ENCODE data around the gene FNDC5. TPM values are rescaled to one million over a fixed set of nuclear protein-coding genes. Genes with fewer than 3 reads are reported as not detected.

FNDC5 gene
- total and polyA plus RNA-seq, 2 experiments from 2014 or later, result 0.33 TPM; not detected in 1

DNA sequence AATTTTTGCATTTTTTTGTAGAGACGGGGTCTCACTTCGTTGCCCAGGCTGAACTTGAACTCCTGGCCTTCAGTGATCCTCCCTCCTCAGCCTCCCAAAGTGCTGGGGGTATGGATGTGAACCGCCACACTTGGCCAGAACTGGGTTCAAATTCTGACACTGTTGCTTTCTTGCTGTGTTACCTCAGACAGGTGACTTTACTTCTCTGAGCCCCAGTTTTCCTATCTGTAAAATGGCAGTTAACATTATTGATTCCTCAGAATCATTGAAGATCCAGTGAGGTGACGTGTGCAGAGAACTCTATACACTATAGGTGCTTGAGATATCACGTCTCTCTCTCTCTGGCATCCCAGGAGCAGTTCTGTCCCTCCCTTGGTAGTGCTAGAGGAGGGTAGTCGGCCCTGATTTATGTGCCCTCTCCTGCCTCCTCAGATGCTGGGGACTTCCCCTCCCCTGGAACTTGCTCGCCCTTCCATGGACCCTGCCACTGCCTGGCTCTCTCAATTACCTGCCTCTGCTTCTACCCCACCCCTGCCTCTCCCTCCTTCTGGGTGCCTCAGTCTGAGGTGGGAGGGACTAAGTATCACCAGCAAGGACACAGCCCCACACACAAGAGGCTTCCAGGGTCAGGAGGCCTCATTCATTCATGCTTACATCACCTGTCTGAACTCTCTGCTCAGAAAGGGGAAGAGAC, 12.8 kb upstream of the FNDC5 start:
- no peak overlapping the region for H3K27ac ChIP-seq
- H2AFZ ChIP-seq, result no peak overlapping the region
- peaks cover 16% of the 10 kb centered on the region; the same call in 1 of the 2 replicates for H3K27me3 ChIP-seq (replicated peaks; ENCODE audit: insufficient read depth)
- H3K36me3 ChIP-seq (ENCODE audit: low read depth), result no peaks in the 10 kb centered on the region
- 70 to 72% methylated on average over 7 of the region's 7 CpGs for WGBS, 2 experiments (ENCODE audit: low coverage in 1 of 2, low lambda C conversion rate in 2 of 2, missing lambda C conversion rate in 2 of 2)
- H3K4me2 ChIP-seq (ENCODE audit: unreplicated experiment), result no peak overlapping the region
- TF ChIP-seq EZH2phosphoT487 (IDR thresholded peaks at IDR 0.05; ENCODE audit: insufficient read depth, low read depth), result no peak
- no peak for TF ChIP-seq EZH2 (IDR thresholded peaks at IDR 0.05; ENCODE audit: insufficient read depth, poor library complexity, severe bottlenecking)
- H3K9ac ChIP-seq, result no peak overlapping the region
- no peaks in the 10 kb centered on the region for H3K4me1 ChIP-seq (ENCODE audit: insufficient read depth)
- H3K9me2 ChIP-seq (ENCODE audit: insufficient read depth), result no peaks in the 10 kb centered on the region
- no peaks in the 10 kb centered on the region for H4K20me1 ChIP-seq (ENCODE audit: insufficient read depth)
- H3K4me3 ChIP-seq, result no peak overlapping the region
- in situ Hi-C loops (cut with MboI), result no loop called here
- H3F3A ChIP-seq (ENCODE audit: insufficient read depth), result no peaks in the 10 kb centered on the region
- no peaks in the 10 kb centered on the region for H3K79me2 ChIP-seq (ENCODE audit: insufficient read depth)
- DNase-seq, result no peak
- no peaks in the 10 kb centered on the region for H3K9me3 ChIP-seq (ENCODE audit: low read depth)

DNA sequence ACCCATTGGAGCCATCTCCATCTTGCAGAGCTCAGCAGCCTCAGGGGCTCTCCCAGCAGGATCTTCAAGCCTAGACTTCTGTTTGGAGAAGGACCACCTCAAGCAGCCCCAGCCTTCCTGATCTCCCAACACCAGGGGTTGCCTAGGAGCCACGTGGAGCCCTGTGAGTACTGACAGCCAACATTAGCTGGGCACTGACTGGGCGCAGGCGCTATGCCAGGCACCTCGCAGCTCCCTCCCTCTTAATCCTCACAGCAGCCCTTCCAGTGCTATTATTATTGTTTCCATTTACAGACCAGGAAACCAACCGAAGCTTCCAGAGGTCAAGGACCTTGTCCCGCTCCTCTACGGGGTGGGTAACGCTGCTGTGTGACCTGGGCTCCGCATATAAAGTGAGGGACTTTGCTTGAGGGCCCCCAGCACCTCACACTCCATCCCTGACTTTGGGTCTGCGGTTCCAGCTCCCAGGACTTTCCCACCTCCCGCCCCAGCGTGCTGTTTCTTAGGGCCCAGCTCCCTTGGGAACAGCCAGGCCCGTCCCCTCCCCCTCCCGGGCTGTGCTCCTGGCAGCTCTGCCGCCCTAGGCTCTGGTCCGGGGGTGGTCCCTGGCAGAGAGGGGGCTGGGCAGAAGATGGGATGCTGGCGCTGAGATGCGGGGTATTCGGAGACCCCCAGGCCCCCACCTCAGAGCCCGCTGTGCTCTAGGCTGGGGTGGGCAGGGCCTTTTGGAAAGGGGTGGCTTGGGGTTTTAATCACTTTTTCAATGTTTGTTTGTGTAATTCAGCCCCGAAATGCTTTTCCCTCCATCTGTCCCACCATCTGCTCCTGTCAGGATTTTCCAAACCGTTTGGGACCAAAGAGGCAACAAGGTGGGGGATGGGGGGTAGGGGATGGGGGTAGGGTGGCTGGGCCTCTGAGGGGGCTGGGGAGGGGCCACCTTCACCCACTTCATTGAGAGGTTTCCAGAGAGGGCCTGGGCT, 11.4 kb upstream of the FNDC5 start:
- in situ Hi-C loops (cut with MboI), result no loop called here
- Histone ChIP-seq H3K9me3 (ENCODE audit: low read depth) (no peaks in the 10 kb centered on the region), H3K4me1 (ENCODE audit: insufficient read depth) (no peaks in the 10 kb centered on the region), H3K27me3 (replicated peaks; ENCODE audit: insufficient read depth) (peaks cover 16% of the 10 kb centered on the region; the same call in 1 of the 2 replicates), H4K20me1 (ENCODE audit: insufficient read depth) (no peaks in the 10 kb centered on the region), H3K4me2 (ENCODE audit: unreplicated experiment) (no peak overlapping the region), H3K27ac (no peak overlapping the region), H3K9me2 (ENCODE audit: insufficient read depth) (no peaks in the 10 kb centered on the region), H3K4me3 (no peak overlapping the region), H2AFZ (no peak overlapping the region), H3F3A (ENCODE audit: insufficient read depth) (no peaks in the 10 kb centered on the region), H3K36me3 (ENCODE audit: low read depth) (no peaks in the 10 kb centered on the region), H3K9ac (no peak overlapping the region), H3K79me2 (ENCODE audit: insufficient read depth) (no peaks in the 10 kb centered on the region)
- WGBS, 2 experiments (ENCODE audit: low coverage in 1 of 2, low lambda C conversion rate in 2 of 2, missing lambda C conversion rate in 2 of 2), result 33 to 38% methylated on average over 19 to 22 of the region's 22 CpGs
- no peak for TF ChIP-seq EZH2phosphoT487 (IDR thresholded peaks at IDR 0.05; ENCODE audit: insufficient read depth, low read depth)
- TF ChIP-seq EZH2 (IDR thresholded peaks at IDR 0.05; ENCODE audit: insufficient read depth, poor library complexity, severe bottlenecking), result no peak
- no peak for DNase-seq

DNA sequence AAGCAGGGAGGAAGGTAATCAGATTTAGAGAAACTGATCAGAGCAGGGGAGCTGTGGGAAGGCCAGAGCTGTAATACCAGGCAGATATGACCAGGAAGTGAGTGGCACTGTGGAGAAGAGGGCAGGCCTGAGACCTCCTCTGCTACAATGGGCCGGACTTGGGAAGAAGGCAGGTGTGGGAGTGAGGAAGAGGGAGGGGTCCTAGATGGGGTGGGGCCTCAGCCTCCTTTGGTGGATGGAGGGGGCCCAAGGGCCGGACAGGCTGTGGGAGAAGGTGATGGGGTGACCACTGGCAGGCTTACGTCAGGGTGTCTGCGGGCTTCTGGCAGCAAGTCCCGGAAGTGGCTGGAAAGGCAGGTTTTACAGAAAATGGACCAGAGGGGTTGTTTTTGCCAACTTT, 10.6 kb upstream of the FNDC5 start:
- WGBS, 2 experiments (ENCODE audit: low coverage in 1 of 2, low lambda C conversion rate in 2 of 2, missing lambda C conversion rate in 2 of 2), result 86 to 87% methylated on average over 5 of the region's 5 CpGs
- H3K4me3 ChIP-seq, result no peak overlapping the region
- H3K27ac ChIP-seq, result no peak overlapping the region
- no peak overlapping the region for H2AFZ ChIP-seq
- H3K27me3 ChIP-seq (replicated peaks; ENCODE audit: insufficient read depth), result peaks cover 16% of the 10 kb centered on the region; the same call in 1 of the 2 replicates
- no peak overlapping the region for H3K4me2 ChIP-seq (ENCODE audit: unreplicated experiment)
- H3K4me1 ChIP-seq (ENCODE audit: insufficient read depth), result no peaks in the 10 kb centered on the region
- H3K36me3 ChIP-seq (ENCODE audit: low read depth), result no peaks in the 10 kb centered on the region
- TF ChIP-seq EZH2phosphoT487 (IDR thresholded peaks at IDR 0.05; ENCODE audit: insufficient read depth, low read depth), result no peak
- no peak for TF ChIP-seq EZH2 (IDR thresholded peaks at IDR 0.05; ENCODE audit: insufficient read depth, poor library complexity, severe bottlenecking)
- H3K9me2 ChIP-seq (ENCODE audit: insufficient read depth), result no peaks in the 10 kb centered on the region
- no peak overlapping the region for H3K9ac ChIP-seq
- in situ Hi-C loops (cut with MboI), result no loop called here
- H4K20me1 ChIP-seq (ENCODE audit: insufficient read depth), result no peaks in the 10 kb centered on the region
- no peak for DNase-seq
- H3K79me2 ChIP-seq (ENCODE audit: insufficient read depth), result no peaks in the 10 kb centered on the region
- no peaks in the 10 kb centered on the region for H3K9me3 ChIP-seq (ENCODE audit: low read depth)
- H3F3A ChIP-seq (ENCODE audit: insufficient read depth), result no peaks in the 10 kb centered on the region

DNA sequence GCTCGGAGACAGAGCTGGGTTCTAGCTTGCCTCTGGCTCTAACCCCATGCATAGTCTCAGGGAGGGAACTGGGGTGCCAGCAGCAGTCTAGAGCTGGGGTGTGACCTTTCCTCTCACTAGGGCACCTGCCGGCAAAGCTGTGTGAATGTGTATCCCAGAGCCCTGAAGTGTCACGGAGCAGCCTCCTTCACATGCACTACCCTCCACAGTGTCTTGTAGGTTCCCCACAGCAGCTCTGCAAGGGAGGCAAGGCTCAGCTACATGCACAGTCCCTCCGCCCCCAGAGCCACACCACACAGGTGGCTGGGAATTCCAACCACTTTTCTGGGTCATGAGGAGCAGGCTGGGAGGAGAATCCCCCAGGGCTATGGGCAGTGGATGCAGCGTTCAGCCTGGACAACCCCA, 7.9 kb upstream of the FNDC5 start:
- TF ChIP-seq EZH2 (IDR thresholded peaks at IDR 0.05; ENCODE audit: insufficient read depth, poor library complexity, severe bottlenecking) (no peak), EZH2phosphoT487 (IDR thresholded peaks at IDR 0.05; ENCODE audit: insufficient read depth, low read depth) (no peak)
- no peak overlapping the region for H3K4me2 ChIP-seq (ENCODE audit: unreplicated experiment)
- no peaks in the 10 kb centered on the region for H3K79me2 ChIP-seq (ENCODE audit: insufficient read depth)
- no peak overlapping the region for H3K27ac ChIP-seq
- in situ Hi-C loops (cut with MboI), result no loop called here
- H3K36me3 ChIP-seq (ENCODE audit: low read depth), result no peaks in the 10 kb centered on the region
- H3K9ac ChIP-seq, result no peak overlapping the region
- no peak for DNase-seq
- no peaks in the 10 kb centered on the region for H3K9me2 ChIP-seq (ENCODE audit: insufficient read depth)
- no peak overlapping the region for H3K4me3 ChIP-seq
- H3F3A ChIP-seq (ENCODE audit: insufficient read depth), result no peaks in the 10 kb centered on the region
- no peaks in the 10 kb centered on the region; the same call in 1 of the 2 replicates for H3K27me3 ChIP-seq (replicated peaks; ENCODE audit: insufficient read depth)
- no peaks in the 10 kb centered on the region for H4K20me1 ChIP-seq (ENCODE audit: insufficient read depth)
- H3K9me3 ChIP-seq (ENCODE audit: low read depth), result no peaks in the 10 kb centered on the region
- no peak overlapping the region for H2AFZ ChIP-seq
- 64 to 65% methylated on average over 5 of the region's 5 CpGs for WGBS, 2 experiments (ENCODE audit: low coverage in 1 of 2, low lambda C conversion rate in 2 of 2, missing lambda C conversion rate in 2 of 2)
- no peaks in the 10 kb centered on the region for H3K4me1 ChIP-seq (ENCODE audit: insufficient read depth)
